ENCODE data around the gene RTN4IP1.

- no peak for TF ChIP-seq RCOR2 (CRISPR knock-in tag; IDR thresholded peaks at IDR 0.05)
- no peak for TF ChIP-seq POLR2AphosphoS2 (IDR thresholded peaks at IDR 0.05; ENCODE audit: low read depth, low read length)
- no peak for TF ChIP-seq HNRNPH1 (optimal IDR thresholded peaks at IDR 0.05; ENCODE audit: low read depth, low read length)
- TF ChIP-seq POLR2A (IDR thresholded peaks at IDR 0.05; ENCODE audit: insufficient read depth in 1 of 2, low read depth in 2 of 2, low read length in 2 of 2), result no peak
- no peak for TF ChIP-seq ZNF207 (IDR thresholded peaks at IDR 0.05; ENCODE audit: borderline replicate concordance)
- no peak for TF ChIP-seq ZFP41 (CRISPR knock-in tag; IDR thresholded peaks at IDR 0.05; ENCODE audit: borderline replicate concordance)
Observed at GRCh38 chr6:106631346-106631745, 2.0 kb upstream of the RTN4IP1 start.

All from HepG2 (cell line).